T-helper 17 cell (primary cell): ENCODE results near the gene PSMD1. TPM values are rescaled to one million over a fixed set of nuclear protein-coding genes. Genes with fewer than 3 reads are reported as not detected.
"Not testable (repeated sequence)": the region's sequence is repeated elsewhere in the genome, so short reads cannot be mapped to it uniquely, and the experiment has no call there.

Source experiments
- ATAC-seq: fragments of 150-1000 bp; cut with Tn5 transposase; 2 replicates; pipeline ENCODE4 v1.10.0; 2021; ENCODE audit warnings: mild to moderate bottlenecking, moderate library complexity
- DNase-seq, 3 donors: peaks; one replicate each; pipeline versions ENCODE4 v3.0.0 to v3.0.0-alpha.2; 2020 to 2021
- H3K9me3 ChIP-seq: one replicate; pipeline ENCODE4 v1.7.0; 2013; ENCODE audit warnings: low read length, mild to moderate bottlenecking; ENCODE audit not compliant: control insufficient read depth, poor library complexity, severe bottlenecking
- H3K27ac Mint-ChIP-seq: one replicate; pipeline ENCODE4 v1.8.0; 2022; ENCODE audit warnings: mild to moderate bottlenecking, moderate library complexity, mixed read lengths
- H3K27me3 Mint-ChIP-seq: one replicate; pipeline ENCODE4 v1.8.0; 2022; ENCODE audit warnings: mixed read lengths
- H3K36me3 Mint-ChIP-seq: one replicate; pipeline ENCODE4 v1.8.0; 2022; ENCODE audit warnings: low read depth, mixed read lengths
- H3K4me1 Mint-ChIP-seq: one replicate; pipeline ENCODE4 v1.8.0; 2022; ENCODE audit warnings: mild to moderate bottlenecking, mixed read lengths
- H3K4me3 Mint-ChIP-seq: one replicate; pipeline ENCODE4 v1.8.0; 2022; ENCODE audit warnings: mild to moderate bottlenecking, moderate library complexity, mixed read lengths
- total RNA-seq, 4 donors: library from RNA in 2 of 4; stranded (reverse) in 2 of 4; gene quantifications; one replicate each; pipeline ENCODE4 v1.2.3 and lab custom pipeline; 2022 to 2026

PSMD1 gene
- total RNA-seq, 2 donors from 2014 or later = 42.8 to 43.5 TPM

GRCh38 chr2:231186325-231186724, 129.7 kb downstream of the PSMD1 start:
- no peak overlapping the region for H3K4me3 Mint-ChIP-seq
- ATAC-seq = no peak
- no peak overlapping the region for H3K27ac Mint-ChIP-seq
- peaks cover 34% of the 10 kb centered on the region for H3K27me3 Mint-ChIP-seq
- H3K36me3 Mint-ChIP-seq = peaks cover 3% of the 10 kb centered on the region
- H3K9me3 ChIP-seq = no peaks in the 10 kb centered on the region
- DNase-seq = no peak
- H3K4me1 Mint-ChIP-seq = peaks cover 2% of the 10 kb centered on the region

DNA sequence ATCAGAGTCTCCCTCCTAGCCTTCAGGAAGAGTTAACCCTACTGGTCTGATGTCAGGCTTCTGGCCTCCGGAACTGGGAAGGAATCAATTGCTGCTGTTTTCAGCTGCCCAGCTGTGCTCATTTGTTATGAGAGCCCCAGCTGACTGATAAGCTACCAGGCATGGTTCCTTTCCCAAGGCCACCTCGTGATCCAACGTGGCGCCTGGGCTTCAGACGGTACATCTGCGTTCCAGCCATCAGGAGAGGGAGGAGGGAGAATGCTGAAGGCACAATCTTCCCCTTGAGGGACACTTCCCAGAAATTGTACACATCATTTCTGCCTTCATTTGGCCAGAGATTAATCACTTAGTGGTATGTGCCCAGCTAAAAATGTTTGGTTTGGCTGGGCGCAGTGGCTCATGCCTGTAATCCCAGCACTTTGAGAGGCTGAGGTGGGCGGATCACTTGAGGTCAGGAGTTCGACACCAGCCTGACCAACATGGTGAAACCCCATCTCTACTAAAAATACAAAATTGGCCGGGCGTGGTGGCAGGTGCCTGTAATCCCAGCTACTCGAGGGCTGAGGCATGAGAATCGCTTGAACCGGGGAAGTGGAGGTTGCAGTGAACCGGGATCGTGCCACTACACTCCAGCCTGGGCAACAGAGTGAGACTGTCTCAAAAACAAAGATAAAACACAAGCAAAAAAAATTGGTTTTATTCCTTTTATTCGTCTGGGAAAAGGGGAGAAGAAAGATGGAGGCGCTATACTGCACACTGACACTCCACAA, 131.3 kb downstream of the PSMD1 start:
- peaks cover 50% of the 10 kb centered on the region for H3K27me3 Mint-ChIP-seq
- H3K9me3 ChIP-seq = no peaks in the 10 kb centered on the region
- H3K36me3 Mint-ChIP-seq = peaks cover 3% of the 10 kb centered on the region
- H3K4me1 Mint-ChIP-seq = peaks cover 2% of the 10 kb centered on the region
- H3K4me3 Mint-ChIP-seq = no peak overlapping the region
- ATAC-seq (no peak), DNase-seq (no peak)
- H3K27ac Mint-ChIP-seq = no peak overlapping the region

DNA sequence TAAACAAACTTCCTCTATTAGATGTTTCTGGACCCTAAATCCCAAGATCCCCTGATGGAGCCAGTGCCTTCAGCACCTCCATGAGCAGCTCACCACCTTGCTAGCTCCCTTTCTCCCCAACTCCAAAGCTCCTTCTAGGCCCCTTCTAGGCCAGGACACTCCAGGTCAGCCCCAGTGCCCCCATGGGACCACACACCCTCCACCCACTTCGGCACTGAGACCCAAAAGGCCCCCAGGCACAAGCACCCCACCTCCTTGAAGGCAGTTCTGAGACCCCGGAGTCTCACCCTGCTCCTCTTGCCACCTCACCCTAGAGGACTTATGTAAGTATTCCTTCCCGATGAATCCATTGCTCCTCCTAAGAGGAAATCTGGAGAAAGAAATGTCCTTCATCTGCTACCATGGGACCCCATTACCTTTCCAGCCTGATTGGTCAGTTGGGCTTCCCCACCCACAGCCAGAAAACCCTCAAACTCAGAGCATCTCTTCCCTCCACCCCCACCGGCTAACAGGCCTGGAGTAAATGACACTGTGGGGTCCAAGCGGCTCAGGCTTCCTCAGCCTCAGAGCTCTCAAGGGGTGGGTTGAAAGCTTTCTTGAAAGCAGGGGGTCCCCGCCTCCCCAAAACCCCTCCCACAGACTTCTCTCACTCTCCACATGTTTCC, 132.0 kb downstream of the PSMD1 start:
- Mint-ChIP-seq H3K4me1 (peaks cover 2% of the 10 kb centered on the region), H3K27ac (no peak overlapping the region), H3K27me3 (peaks cover 52% of the 10 kb centered on the region), H3K4me3 (no peak overlapping the region), H3K36me3 (peaks cover 3% of the 10 kb centered on the region)
- H3K9me3 ChIP-seq = no peaks in the 10 kb centered on the region
- ATAC-seq = no peak
- DNase-seq = no peak

GRCh38 chr2:231189171-231189530, 132.5 kb downstream of the PSMD1 start:
- no peaks in the 10 kb centered on the region for H3K9me3 ChIP-seq
- ATAC-seq = no peak
- H3K36me3 Mint-ChIP-seq = peaks cover 3% of the 10 kb centered on the region
- H3K4me3 Mint-ChIP-seq = no peak overlapping the region
- H3K4me1 Mint-ChIP-seq = peaks cover 2% of the 10 kb centered on the region
- no peak for DNase-seq
- peaks cover 55% of the 10 kb centered on the region for H3K27me3 Mint-ChIP-seq
- no peak overlapping the region for H3K27ac Mint-ChIP-seq

- peaks cover 57% of the 10 kb centered on the region for H3K27me3 Mint-ChIP-seq
- no peaks in the 10 kb centered on the region for H3K9me3 ChIP-seq
- no peak overlapping the region for H3K4me3 Mint-ChIP-seq
- ATAC-seq = no peak
- peaks cover 2% of the 10 kb centered on the region for H3K4me1 Mint-ChIP-seq
- peaks cover 3% of the 10 kb centered on the region for H3K36me3 Mint-ChIP-seq
- H3K27ac Mint-ChIP-seq = no peak overlapping the region
- DNase-seq = no peak
Observed at GRCh38 chr2:231189571-231190495, 133.2 kb downstream of the PSMD1 start.

DNA sequence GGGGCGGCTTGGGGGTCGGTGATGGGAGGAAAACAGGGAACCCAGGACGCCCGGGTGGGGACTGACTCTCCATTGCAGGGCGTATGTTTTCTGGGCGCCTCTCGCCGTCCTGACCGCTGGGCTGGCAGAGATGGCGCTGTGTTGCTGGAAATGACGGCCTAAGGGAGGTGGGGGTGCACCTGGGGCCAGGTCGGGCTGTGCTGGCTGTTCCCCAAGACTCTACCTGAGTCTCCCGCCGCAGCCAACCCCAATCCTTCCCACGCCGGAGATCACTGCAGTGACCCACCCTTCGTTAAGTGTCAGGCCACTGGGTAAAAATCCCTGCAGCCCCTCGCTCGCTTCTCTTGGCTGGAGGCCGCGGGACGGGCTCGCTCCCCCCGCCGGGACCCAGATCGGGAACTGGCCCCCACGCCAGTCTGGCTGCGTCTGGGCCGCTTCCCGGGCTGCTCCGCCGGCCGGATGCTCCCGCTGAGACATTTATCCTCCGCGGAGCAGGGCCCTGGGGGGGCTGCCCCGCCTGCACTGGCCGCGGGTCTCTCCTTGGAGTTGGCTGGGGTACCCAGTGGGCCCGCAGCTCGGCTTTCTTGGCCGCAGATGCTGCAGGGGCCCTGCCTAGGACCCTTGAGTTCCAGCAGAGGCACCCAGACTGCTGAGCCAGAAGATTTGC, 134.0 kb downstream of the PSMD1 start:
- no peak for ATAC-seq
- Mint-ChIP-seq H3K27ac (no peak overlapping the region), H3K4me3 (no peak overlapping the region), H3K27me3 (peaks cover 57% of the 10 kb centered on the region), H3K36me3 (peaks cover 3% of the 10 kb centered on the region), H3K4me1 (peaks cover 2% of the 10 kb centered on the region)
- DNase-seq = no peak
- no peaks in the 10 kb centered on the region for H3K9me3 ChIP-seq

DNA sequence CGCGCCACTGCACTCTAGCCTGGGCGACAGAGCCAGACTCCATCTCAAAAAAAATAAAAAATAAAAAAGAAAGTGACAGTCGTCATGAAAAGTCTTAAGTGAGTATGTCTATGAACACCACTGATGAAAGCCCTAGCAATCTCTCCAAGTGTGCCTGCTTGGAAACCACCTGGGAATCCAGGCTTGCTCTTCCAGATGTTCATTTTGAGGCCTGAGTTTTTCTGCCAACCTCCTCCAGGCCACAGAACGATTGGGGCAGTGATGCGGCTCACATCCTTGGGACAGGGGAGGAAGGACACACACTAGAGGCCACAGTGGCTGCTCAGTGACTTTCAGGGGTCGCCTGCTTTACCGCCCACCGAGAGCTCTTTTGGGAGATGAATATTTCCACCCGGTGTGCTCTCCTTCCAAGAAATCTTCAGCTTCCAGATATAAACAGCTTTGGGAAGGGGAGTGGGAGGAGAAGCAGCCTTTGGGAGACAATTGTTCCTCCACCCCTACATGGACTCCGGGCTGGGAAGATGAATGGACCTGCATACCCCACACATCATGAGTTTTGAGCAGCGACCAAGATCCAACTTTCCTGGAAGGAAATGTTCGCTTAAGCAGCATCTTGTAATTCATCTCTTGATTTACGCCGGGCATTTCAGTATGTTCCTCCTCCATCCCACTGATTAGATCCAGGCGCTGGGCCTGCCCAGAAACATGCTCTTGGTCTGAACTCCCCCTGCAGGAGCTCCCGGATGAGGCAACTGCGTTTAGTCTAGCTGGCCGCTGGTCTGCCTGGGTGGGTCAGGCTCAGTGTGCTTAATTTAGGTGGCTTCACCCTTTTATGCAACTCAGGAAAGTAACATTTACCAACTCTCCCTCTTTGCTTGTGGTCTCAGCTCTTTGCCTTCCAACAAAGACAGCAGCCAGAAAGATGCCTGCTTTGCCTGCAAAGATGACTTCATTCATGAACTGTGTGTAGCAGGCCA, 135.5 kb downstream of the PSMD1 start:
- H3K27me3 Mint-ChIP-seq = peaks cover 65% of the 10 kb centered on the region
- H3K4me3 Mint-ChIP-seq = no peak overlapping the region
- no peaks in the 10 kb centered on the region for H3K9me3 ChIP-seq
- H3K27ac Mint-ChIP-seq = no peak overlapping the region
- H3K36me3 Mint-ChIP-seq = peaks cover 3% of the 10 kb centered on the region
- DNase-seq (no peak), ATAC-seq (no peak)
- H3K4me1 Mint-ChIP-seq = peaks cover 7% of the 10 kb centered on the region

GRCh38 chr2:231193216-231193615, 136.5 kb downstream of the PSMD1 start:
- no peaks in the 10 kb centered on the region for H3K9me3 ChIP-seq
- peaks cover 9% of the 10 kb centered on the region for H3K4me1 Mint-ChIP-seq
- H3K36me3 Mint-ChIP-seq = peaks cover 3% of the 10 kb centered on the region
- DNase-seq = no peak
- H3K27ac Mint-ChIP-seq = no peak overlapping the region
- H3K4me3 Mint-ChIP-seq = no peak overlapping the region
- peaks cover 54% of the 10 kb centered on the region for H3K27me3 Mint-ChIP-seq
- no peak for ATAC-seq

DNA sequence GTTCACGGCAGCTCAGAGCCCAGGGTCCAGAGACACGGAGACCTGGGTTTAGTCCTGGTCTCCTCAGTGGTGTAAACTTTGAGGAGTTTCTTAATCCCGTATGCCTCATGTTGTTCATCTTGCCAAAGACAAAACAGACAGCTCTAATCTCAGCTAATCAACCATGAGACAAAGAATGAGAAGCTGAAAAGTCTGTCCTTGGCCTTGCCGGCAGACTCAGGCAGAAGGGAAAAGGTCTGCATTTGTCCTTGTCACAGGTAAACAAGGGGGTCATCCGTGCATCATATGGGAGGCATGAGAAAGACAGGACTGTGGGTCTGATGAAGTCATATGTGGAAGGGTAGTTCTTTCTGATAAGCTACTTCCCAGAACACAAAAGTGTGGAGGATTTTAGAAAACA, 139.9 kb downstream of the PSMD1 start:
- ATAC-seq (no peak), DNase-seq (no peak)
- peaks cover 14% of the 10 kb centered on the region for H3K4me1 Mint-ChIP-seq
- peak overlapping the region; percentile 63 for H3K4me3 Mint-ChIP-seq
- no peaks in the 10 kb centered on the region for H3K36me3 Mint-ChIP-seq
- no peak overlapping the region for H3K27ac Mint-ChIP-seq
- H3K27me3 Mint-ChIP-seq = peaks cover 43% of the 10 kb centered on the region
- H3K9me3 ChIP-seq = no peaks in the 10 kb centered on the region

DNA sequence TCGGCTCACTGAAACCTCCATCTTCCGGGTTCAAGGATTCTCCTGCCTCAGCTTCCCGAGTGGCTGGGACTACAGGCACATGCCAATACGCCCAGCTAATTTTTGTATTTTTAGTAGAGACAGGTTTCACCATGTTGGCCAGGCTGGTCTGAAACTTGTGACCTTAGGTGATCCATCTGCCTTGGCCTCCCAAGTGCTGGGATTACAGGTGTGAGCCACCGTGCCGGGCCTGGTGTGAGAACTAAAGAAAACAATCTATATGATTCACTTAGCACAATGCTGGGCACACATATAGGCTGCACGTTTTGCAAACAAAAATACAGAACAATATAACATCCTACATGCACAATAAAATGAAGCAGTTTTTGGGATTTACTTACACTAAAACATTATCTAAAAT, 140.5 kb downstream of the PSMD1 start:
- Mint-ChIP-seq H3K27ac (peak overlapping the region; percentile 68), H3K4me1 (peaks cover 14% of the 10 kb centered on the region), H3K4me3 (peak overlapping the region; percentile 94), H3K27me3 (peaks cover 39% of the 10 kb centered on the region)
- not testable (repeated sequence) for DNase-seq, ATAC-seq, H3K9me3 ChIP-seq, H3K36me3 Mint-ChIP-seq

DNA sequence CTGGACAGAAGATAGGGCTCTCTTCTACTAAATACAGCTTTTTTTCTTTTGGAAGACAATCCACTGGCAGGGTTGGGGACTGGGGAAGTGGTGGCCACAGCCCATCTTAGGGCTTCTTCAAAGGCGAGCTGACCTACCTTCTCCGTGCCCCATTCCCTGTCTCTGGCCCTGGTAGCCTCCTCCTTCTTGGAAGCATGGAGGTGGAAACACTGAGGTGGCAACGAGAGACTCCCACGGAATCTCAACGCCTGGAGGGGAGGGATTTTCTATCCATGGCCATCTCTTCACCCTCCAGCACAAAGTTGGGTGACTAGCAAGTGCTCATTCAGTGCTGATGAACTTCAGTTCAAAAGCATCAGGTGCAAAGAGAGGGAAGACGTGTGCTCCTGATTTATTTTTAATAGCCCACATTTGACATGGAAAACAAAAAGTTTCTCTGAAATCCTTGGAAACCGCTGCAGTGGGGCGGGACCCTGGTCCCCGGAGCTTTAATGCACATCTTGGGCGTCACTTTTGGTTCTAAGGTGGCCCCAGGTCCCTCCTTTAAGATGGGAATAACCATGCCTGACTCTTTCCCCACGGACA, 141.1 kb downstream of the PSMD1 start:
- Mint-ChIP-seq H3K36me3 (no peaks in the 10 kb centered on the region), H3K27ac (peak overlapping the region; percentile 68), H3K27me3 (peaks cover 33% of the 10 kb centered on the region), H3K4me1 (peaks cover 14% of the 10 kb centered on the region), H3K4me3 (peak overlapping the region; percentile 94)
- DNase-seq (no peak), ATAC-seq (peak; percentile 4)
- H3K9me3 ChIP-seq = no peaks in the 10 kb centered on the region
